Karpas-422 (cell line): ENCODE results near the gene NARS2. TPM values are rescaled to one million over a fixed set of nuclear protein-coding genes. Genes with fewer than 3 reads are reported as not detected.
A peak's percentile ranks its signal among the peaks of the same experiment; 100 is the strongest.
"Not testable (repeated sequence)": the region's sequence is repeated elsewhere in the genome, so short reads cannot be mapped to it uniquely, and the experiment has no call there.

Experiments used
- DNase-seq: peaks from one replicate; pipeline ENCODE4 v3.0.0-alpha.2; 2015
- H2AFZ ChIP-seq: fragments of 200-600 bp; sonication (generic); 2 replicates; pipeline ENCODE4 v1.6.1; 2014; ENCODE audit warnings: antibody characterized with exemption, low read length, mixed read lengths
- H3K27ac ChIP-seq: fragments of 200-600 bp; sonication (generic); 2 replicates; pipeline ENCODE4 v1.5.1; 2014; ENCODE audit warnings: mild to moderate bottlenecking, low read length, moderate library complexity
- H3K27me3 ChIP-seq: fragments of 200-600 bp; sonication (generic); 2 replicates; pipeline ENCODE4 v1.6.1; 2014; ENCODE audit warnings: low read length, mixed read lengths
- H3K36me3 ChIP-seq: fragments of 200-600 bp; sonication (generic); 2 replicates; pipeline ENCODE4 v1.6.1; 2014; ENCODE audit warnings: low read length, mixed read lengths; ENCODE audit not compliant: insufficient read depth
- H3K4me1 ChIP-seq: fragments of 200-600 bp; sonication (generic); 2 replicates; pipeline ENCODE4 v1.6.1; 2014; ENCODE audit warnings: mild to moderate bottlenecking, low read length, mixed read lengths
- H3K4me2 ChIP-seq: fragments of 200-600 bp; sonication (generic); 2 replicates; pipeline ENCODE4 v1.6.1; 2014; ENCODE audit warnings: low read length, low read depth, mild to moderate bottlenecking; ENCODE audit not compliant: poor library complexity, severe bottlenecking
- H3K4me3 ChIP-seq: fragments of 200-600 bp; sonication (generic); 2 replicates; pipeline ENCODE4 v1.5.1; 2014; ENCODE audit warnings: mild to moderate bottlenecking, antibody characterized with exemption, low read length, mixed read lengths
- H3K79me2 ChIP-seq: fragments of 200-600 bp; sonication (generic); 2 replicates; pipeline ENCODE4 v1.6.1; 2014; ENCODE audit warnings: mild to moderate bottlenecking, low read length, mixed read lengths
- H3K9ac ChIP-seq: fragments of 200-600 bp; sonication (generic); 2 replicates; pipeline ENCODE4 v1.6.0; 2014; ENCODE audit warnings: low read length
- H3K9me2 ChIP-seq: fragments of 200-600 bp; sonication (generic), shearing (Covaris generic); replicated peaks from 2 replicates; pipeline ENCODE4 v1.6.0; 2014; ENCODE audit warnings: mild to moderate bottlenecking, low read length, moderate library complexity; ENCODE audit not compliant: insufficient read depth
- H3K9me3 ChIP-seq: fragments of 300-700, 200-600 bp; sonication (generic); 2 replicates; pipeline ENCODE4 v1.6.1; 2014; ENCODE audit warnings: low read length, mixed read lengths
- H4K20me1 ChIP-seq: fragments of 200-600 bp; sonication (generic); 2 replicates; pipeline ENCODE4 v1.6.1; 2014; ENCODE audit warnings: mild to moderate bottlenecking, antibody characterized with exemption, low read length, low read depth; ENCODE audit not compliant: insufficient read depth
- total RNA-seq: library from RNA; depleted of rRNA; stranded (reverse); fragments of >200 nt; shearing (Covaris generic); gene quantifications from 2 replicates; pipeline ENCODE4 v1.2.3, GENCODE V29; 2014; ENCODE audit warnings: low replicate concordance; rRNA removed

NARS2 gene
- total RNA-seq = 27.3 and 33.3 TPM in 2 replicates

GRCh38 chr11:78574386-78575381, at the start of gene NARS2:
Gene NARS2, minus strand, starts transcription at chr11:78574864. Its CDS starts 376 bp downstream, at chr11:78574488.
- Histone ChIP-seq H3K27me3 (no peaks in the 10 kb centered on the region), H2AFZ (peak within 1 kb of the TSS; percentile 98), H3K4me1 (peaks cover 22% of the 10 kb centered on the region), H4K20me1 (no peaks in the 10 kb centered on the region), H3K4me3 (peak within 1 kb of the TSS; percentile 76), H3K9ac (peak within 1 kb of the TSS; percentile 79), H3K79me2 (peaks cover 41% of the 10 kb centered on the region), H3K9me2 (no peaks in the 10 kb centered on the region), H3K27ac (no peak within 1 kb of the TSS), H3K36me3 (peaks cover 14% of the 10 kb centered on the region), H3K9me3 (no peaks in the 10 kb centered on the region), H3K4me2 (peak within 1 kb of the TSS; percentile 81)
- peak; percentile 99 for DNase-seq

- no peak overlapping the region for H3K9ac ChIP-seq
- no peak overlapping the region for H3K4me2 ChIP-seq
- H3K4me3 ChIP-seq = no peak overlapping the region
- DNase-seq = no peak
- no peak overlapping the region for H2AFZ ChIP-seq
- no peaks in the 10 kb centered on the region for H3K79me2 ChIP-seq
- H3K9me2 ChIP-seq = no peaks in the 10 kb centered on the region
- no peak overlapping the region for H3K27ac ChIP-seq
- no peaks in the 10 kb centered on the region for H3K36me3 ChIP-seq
- H3K9me3 ChIP-seq = no peaks in the 10 kb centered on the region
- no peaks in the 10 kb centered on the region for H4K20me1 ChIP-seq
- peaks cover 19% of the 10 kb centered on the region for H3K4me1 ChIP-seq
- no peaks in the 10 kb centered on the region for H3K27me3 ChIP-seq
Measured at GRCh38 chr11:78622666-78623065, 48.0 kb upstream of the NARS2 start.

GRCh38 chr11:78620159-78620558, 45.5 kb upstream of the NARS2 start:
- no peak overlapping the region for H3K9ac ChIP-seq
- no peaks in the 10 kb centered on the region for H3K36me3 ChIP-seq
- no peak for DNase-seq
- no peak overlapping the region for H3K4me3 ChIP-seq
- H3K27me3 ChIP-seq = no peaks in the 10 kb centered on the region
- H3K4me1 ChIP-seq = peaks cover 19% of the 10 kb centered on the region
- H4K20me1 ChIP-seq = no peaks in the 10 kb centered on the region
- no peaks in the 10 kb centered on the region for H3K79me2 ChIP-seq
- no peaks in the 10 kb centered on the region for H3K9me3 ChIP-seq
- H2AFZ ChIP-seq = no peak overlapping the region
- no peak overlapping the region for H3K27ac ChIP-seq
- no peaks in the 10 kb centered on the region for H3K9me2 ChIP-seq
- H3K4me2 ChIP-seq = no peak overlapping the region

- Histone ChIP-seq H4K20me1 (no peaks in the 10 kb centered on the region), H3K4me1 (peaks cover 17% of the 10 kb centered on the region), H3K9me2 (0 out of 2 replicates have a peak, but pooled peaks cover 5% of the 10 kb centered on the region), H3K9me3 (no peaks in the 10 kb centered on the region), H3K27ac (no peak overlapping the region), H3K4me2 (no peak overlapping the region), H3K27me3 (no peaks in the 10 kb centered on the region), H3K9ac (no peak overlapping the region), H3K4me3 (no peak overlapping the region), H3K36me3 (no peaks in the 10 kb centered on the region), H2AFZ (no peak overlapping the region), H3K79me2 (no peaks in the 10 kb centered on the region)
- DNase-seq = no peak
Measured at GRCh38 chr11:78615724-78616123, 41.1 kb upstream of the NARS2 start.

GRCh38 chr11:78613378-78613813, 38.7 kb upstream of the NARS2 start:
- Histone ChIP-seq H3K4me2 (no peak overlapping the region), H3K4me3 (no peak overlapping the region), H3K9ac (no peak overlapping the region), H3K4me1 (peaks cover 5% of the 10 kb centered on the region), H3K27me3 (no peaks in the 10 kb centered on the region), H4K20me1 (no peaks in the 10 kb centered on the region), H3K9me3 (no peaks in the 10 kb centered on the region), H3K27ac (no peak overlapping the region), H3K36me3 (no peaks in the 10 kb centered on the region), H3K79me2 (no peaks in the 10 kb centered on the region), H3K9me2 (0 out of 2 replicates have a peak, but pooled peaks cover 5% of the 10 kb centered on the region), H2AFZ (no peak overlapping the region)
- no peak for DNase-seq

GRCh38 chr11:78612721-78613377, 38.2 kb upstream of the NARS2 start:
- H3K4me1 ChIP-seq = peaks cover 1% of the 10 kb centered on the region
- H3K4me2 ChIP-seq = no peak overlapping the region
- no peaks in the 10 kb centered on the region for H3K36me3 ChIP-seq
- H3K27me3 ChIP-seq = no peaks in the 10 kb centered on the region
- H3K9ac ChIP-seq = no peak overlapping the region
- H3K9me2 ChIP-seq = 0 out of 2 replicates have a peak, but pooled peaks cover 5% of the 10 kb centered on the region
- no peak overlapping the region for H3K27ac ChIP-seq
- no peak for DNase-seq
- H4K20me1 ChIP-seq = no peaks in the 10 kb centered on the region
- no peak overlapping the region for H2AFZ ChIP-seq
- H3K9me3 ChIP-seq = no peaks in the 10 kb centered on the region
- no peaks in the 10 kb centered on the region for H3K79me2 ChIP-seq
- no peak overlapping the region for H3K4me3 ChIP-seq

- H3K4me2 ChIP-seq, H3K9ac ChIP-seq, H2AFZ ChIP-seq, DNase-seq, H3K9me2 ChIP-seq, H3K4me1 ChIP-seq, H3K27ac ChIP-seq, H4K20me1 ChIP-seq, H3K9me3 ChIP-seq, H3K79me2 ChIP-seq, H3K4me3 ChIP-seq, H3K36me3 ChIP-seq, H3K27me3 ChIP-seq: not testable (repeated sequence)
Measured at GRCh38 chr11:78609321-78609720, 34.7 kb upstream of the NARS2 start.

- H3K9ac ChIP-seq = no peak overlapping the region
- H3K9me3 ChIP-seq = no peaks in the 10 kb centered on the region
- no peaks in the 10 kb centered on the region for H3K4me1 ChIP-seq
- no peaks in the 10 kb centered on the region for H3K36me3 ChIP-seq
- H3K4me3 ChIP-seq = no peak overlapping the region
- no peak for DNase-seq
- H3K79me2 ChIP-seq = no peaks in the 10 kb centered on the region
- H4K20me1 ChIP-seq = no peaks in the 10 kb centered on the region
- no peaks in the 10 kb centered on the region for H3K27me3 ChIP-seq
- no peak overlapping the region for H2AFZ ChIP-seq
- no peak overlapping the region for H3K4me2 ChIP-seq
- 0 out of 2 replicates have a peak, but pooled peaks cover 5% of the 10 kb centered on the region for H3K9me2 ChIP-seq
- no peak overlapping the region for H3K27ac ChIP-seq
Measured at GRCh38 chr11:78607696-78608095, 33.0 kb upstream of the NARS2 start.
